Suprapubic skin (tissue), 3 donors: ENCODE measurements around the gene FBXO10.

Experiments
- CTCF ChIP-seq, 2 donors: fragments of 200-600 bp in 1 of 2; fragments of 450-650 bp in 1 of 2; sonication (generic) in 1 of 2; IDR thresholded peaks; one replicate each; pipeline ENCODE4 v1.5.1; 2016 to 2019; ENCODE audit warnings: antibody characterized with exemption in 2 of 2, mild to moderate bottlenecking in 1 of 2, moderate library complexity in 1 of 2
- POLR2A ChIP-seq, 2 donors: fragments of 450-650 bp; IDR thresholded peaks; one replicate each; pipeline ENCODE4 v1.6.1; 2017; ENCODE audit warnings: antibody characterized with exemption in 2 of 2, mild to moderate bottlenecking in 2 of 2, moderate library complexity in 2 of 2

GRCh38 chr9:37596504-37596903 is 20.3 kb upstream of the FBXO10 start:
- no peak for TF ChIP-seq CTCF (IDR thresholded peaks at IDR 0.05)
- no peak for TF ChIP-seq POLR2A (IDR thresholded peaks at IDR 0.05)
